Activated CD4-positive, alpha-beta T cell treated with anti-CD3 and anti-CD28 coated beads, Interleukin-2, amount 50 U/mL, for 48 hours (primary cell): ENCODE measurements around the gene LY6G6F.

ENCODE experiments used
- DNase-seq, 2 experiments: peaks; one replicate each; pipeline ENCODE4 v3.0.0-alpha.2; 2020

Gene LY6G6F

DNA sequence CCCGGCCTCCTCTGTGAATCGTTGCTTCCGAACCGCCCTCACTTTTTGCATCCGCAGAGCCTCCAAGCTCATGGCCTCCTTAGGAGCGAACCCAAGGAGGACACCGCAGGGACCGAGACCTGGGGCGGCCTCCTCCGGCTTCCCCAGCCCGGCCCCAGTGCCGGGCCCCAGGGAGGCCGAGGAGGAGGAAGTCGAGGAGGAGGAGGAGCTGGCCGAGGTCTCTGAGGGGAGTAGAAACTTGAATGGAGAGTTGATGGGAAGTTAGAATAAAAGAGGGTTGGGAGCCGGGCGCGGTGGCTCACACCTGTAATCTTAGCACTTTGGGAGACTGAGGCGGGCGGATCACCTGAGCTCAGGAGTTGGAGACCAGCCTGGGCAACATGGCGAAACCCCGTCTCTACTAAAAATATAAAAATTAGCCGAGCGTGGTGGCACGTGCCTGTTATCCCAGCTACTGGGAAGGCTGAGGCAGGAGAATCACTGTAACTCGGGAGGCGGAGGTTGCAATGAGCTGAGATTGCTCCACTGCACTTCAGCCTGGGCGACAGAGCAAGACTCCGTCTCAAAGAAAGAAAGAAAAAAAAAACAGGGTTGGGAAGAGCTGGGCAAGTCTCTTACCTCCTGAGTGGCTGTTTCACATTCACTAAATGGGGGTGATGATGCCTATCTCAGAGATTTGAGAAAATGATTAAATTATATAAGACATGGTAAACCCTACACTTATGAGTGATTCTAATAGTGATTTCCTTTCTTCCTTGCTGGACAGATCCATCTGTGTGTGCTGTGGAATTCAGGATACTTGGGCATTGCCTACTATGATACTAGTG, 33.9 kb downstream of the LY6G6F start:
- DNase-seq, result peak in 1 of 2 experiments; percentile 56

DNA sequence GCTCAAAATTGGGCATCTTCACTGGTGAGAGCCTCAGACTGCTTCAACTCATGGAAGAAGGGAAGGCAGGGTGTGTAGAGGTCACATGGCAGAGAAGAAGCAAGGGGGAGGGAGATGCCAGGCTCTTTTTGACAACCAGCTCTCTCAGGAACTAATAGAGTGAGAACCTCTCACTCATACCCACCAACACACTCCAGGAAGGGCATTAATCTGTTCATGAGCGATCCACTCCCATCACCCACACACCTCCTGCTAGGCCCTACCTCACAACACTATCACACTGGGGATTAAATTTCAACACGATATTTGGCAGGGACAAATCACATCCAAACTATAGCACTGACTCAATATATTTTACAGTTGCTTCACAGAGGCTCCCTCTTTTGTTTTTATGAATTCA, 35.1 kb downstream of the LY6G6F start:
- DNase-seq, result no peak

DNA sequence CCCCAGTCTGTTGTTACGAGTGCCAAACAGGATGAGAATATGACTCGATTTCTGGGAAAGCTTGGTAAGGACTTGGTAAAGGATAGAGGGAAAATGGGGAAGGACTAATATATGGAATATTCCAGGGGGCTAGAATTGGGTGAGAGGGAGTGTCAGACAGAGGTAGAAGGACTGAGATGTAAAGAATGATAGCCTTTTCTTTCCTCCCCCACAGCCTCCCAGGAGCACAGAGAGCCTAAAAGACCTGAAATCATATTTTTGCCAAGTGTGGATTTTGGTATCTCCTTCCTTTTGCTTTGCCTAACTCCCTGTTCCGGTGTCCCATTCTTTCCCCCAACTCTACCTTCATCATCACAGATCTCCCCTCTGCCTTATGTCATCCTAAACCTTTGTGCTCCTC, 36.2 kb downstream of the LY6G6F start:
- DNase-seq, result no peak

DNA sequence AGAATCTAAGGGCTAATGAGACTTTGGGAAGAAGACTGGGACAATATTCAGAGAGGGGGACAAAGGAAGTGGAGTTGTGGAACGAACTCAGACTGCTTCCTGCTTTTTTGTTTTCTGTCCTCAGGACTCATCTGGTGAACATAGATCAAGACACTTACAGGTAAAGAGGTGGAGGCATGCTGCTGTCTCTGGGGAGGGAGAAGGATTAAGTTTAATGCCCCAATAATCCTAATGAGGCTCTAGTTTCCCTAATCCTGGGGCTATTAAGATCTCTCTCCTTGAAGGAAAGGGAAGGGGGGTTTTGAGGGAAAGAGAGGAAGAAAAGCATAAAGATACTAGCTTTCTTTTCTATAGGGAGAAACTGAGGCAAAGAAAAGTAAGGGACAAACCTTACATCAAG, 37.8 kb downstream of the LY6G6F start:
- DNase-seq, result no peak

DNA sequence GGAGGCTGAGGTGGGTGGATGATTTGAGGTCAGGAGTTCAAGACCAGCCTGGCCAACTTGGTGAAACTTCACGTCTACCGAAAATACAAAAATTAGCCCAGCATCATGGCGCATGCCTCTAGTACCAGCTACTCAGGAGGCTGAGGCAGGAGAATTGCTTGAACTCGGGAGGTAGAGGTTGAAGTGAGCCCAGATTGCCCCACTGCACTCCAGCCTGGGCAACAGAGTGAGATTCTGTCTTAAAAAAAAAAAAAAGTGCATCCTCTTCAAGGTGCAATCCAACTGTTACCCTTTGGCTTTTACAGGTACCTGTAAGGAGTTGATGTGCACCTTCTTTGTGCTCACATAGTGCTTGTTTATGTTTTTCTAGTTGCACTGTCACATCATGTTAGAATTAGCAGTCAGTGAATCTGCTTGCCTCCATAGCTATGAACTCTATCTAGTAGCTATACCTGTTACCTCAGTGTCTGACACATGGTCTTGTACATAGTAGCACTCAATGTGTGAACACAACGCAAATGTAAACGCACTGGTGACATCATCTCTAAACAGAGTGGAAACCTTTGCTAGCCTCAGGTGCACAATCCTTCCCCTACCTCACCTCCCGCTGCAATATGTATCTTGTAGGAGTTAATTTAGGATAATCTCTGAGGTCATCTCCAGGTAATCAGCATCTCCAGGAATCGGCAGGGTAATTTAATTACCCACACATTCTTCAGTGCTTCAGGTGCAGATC, 42.8 kb downstream of the LY6G6F start:
- no peak for DNase-seq

DNA sequence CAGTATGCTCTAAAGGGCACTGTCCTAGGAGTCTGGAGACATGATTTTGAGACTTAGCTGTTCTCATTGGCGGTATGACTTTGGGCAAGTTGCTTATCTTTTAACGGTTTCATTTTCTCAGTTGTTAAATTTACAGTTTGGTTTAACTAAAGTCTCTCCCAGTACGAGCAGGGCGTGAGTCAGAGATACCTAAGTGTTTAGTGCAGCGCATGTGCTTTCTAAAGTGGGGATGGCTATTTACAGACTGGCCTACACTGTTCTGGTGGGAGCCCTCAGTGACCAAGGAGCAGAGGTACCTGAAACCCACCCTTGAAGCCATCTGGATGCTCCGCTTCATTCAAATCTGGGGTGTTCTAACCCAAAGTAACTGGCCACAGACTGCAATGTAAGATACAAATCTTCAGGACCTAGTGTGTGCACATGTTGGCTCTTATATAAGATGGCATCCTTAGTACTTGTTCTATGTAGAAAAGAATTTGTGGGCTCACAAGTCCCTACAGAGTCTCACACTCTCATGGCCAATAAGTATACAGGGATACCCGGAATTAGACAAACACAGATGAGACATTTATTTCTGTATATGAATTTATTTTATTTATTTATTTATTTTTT, 43.9 kb downstream of the LY6G6F start:
- DNase-seq, result no peak

DNA sequence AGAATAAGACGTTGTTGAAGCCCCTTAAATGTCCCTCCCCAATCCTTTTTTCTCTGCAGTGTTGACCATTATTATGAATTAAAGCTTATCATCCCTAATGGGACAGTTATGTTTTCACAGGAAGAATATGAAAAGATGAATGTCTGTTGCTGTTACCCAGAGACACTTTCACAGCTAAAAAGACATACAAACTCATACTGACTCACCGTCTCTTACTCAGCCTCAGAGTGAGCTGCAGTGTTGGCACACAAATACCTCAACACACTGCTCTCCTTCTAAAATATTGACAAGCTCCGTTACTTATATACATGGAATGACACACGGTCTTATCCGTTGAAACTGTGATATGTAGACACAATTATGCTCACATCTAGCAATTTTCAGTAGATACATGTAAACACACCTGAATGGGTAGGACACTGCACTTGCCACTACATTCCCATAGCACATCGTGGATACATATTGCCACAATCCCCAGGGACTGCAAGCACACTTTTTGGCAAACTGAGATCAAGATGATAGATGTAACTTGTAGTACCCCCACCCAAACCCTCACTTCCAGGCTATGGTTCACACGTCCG, 46.2 kb downstream of the LY6G6F start:
- DNase-seq, result no peak

DNA sequence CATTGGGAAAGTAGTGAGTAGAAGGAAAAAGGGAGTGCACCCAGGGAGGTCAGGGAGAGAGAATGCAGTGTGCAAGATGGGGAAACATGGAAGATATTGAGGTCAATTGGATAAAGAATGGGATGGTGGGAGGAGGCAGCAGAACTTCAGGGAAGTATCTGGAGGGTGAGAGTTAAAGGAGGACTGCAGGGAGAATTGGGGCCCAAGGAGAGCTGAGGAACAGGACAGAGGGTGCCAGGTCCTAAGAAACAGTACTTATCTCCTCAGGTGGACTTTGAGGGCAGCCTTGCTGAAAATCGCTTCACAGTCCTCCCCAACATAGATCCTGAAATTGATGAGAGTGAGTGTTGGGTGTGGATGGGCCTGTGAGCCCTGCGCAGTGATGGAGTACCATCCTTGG, 51.6 kb downstream of the LY6G6F start:
- DNase-seq, result no peak
